HG02938 (cell line): ENCODE data around the gene C4BPA.

Experiments
- ATAC-seq: cut with Tn5 transposase; IDR thresholded peaks from one replicate; pipeline ENCODE4 v1.9.1; 2021; ENCODE audit warnings: mild to moderate bottlenecking, moderate library complexity; ENCODE audit not compliant: unreplicated experiment

The C4BPA gene

GRCh38 chr1:207112616-207113296 is 8.7 kb downstream of the C4BPA start:
- no peak for ATAC-seq

- ATAC-seq, result no peak
Observed at GRCh38 chr1:207115269-207115668, 11.2 kb downstream of the C4BPA start.

GRCh38 chr1:207124389-207124788 is 20.4 kb downstream of the C4BPA start:
- no peak for ATAC-seq

- ATAC-seq, result no peak
Observed at GRCh38 chr1:207128336-207128921, 24.4 kb downstream of the C4BPA start.

- ATAC-seq, result no peak
Observed at GRCh38 chr1:207129053-207129452, 25.0 kb downstream of the C4BPA start.

GRCh38 chr1:207130252-207131036 is 26.4 kb downstream of the C4BPA start:
- ATAC-seq, result no peak

GRCh38 chr1:207131163-207131562 is 27.1 kb downstream of the C4BPA start:
- ATAC-seq, result no peak

GRCh38 chr1:207134581-207134980 is 30.5 kb downstream of the C4BPA start:
- ATAC-seq, result no peak

GRCh38 chr1:207139616-207140015 is 35.6 kb downstream of the C4BPA start:
- no peak for ATAC-seq

- ATAC-seq, result no peak
Observed at GRCh38 chr1:207140536-207140935, 36.5 kb downstream of the C4BPA start.

GRCh38 chr1:207145401-207146058 is 41.5 kb downstream of the C4BPA start:
- no peak for ATAC-seq

GRCh38 chr1:207151920-207152319 is 47.9 kb downstream of the C4BPA start:
- no peak for ATAC-seq

- no peak for ATAC-seq
Observed at GRCh38 chr1:207152792-207153468, 48.9 kb downstream of the C4BPA start.

- ATAC-seq, result no peak
Observed at GRCh38 chr1:207155028-207155427, 51.0 kb downstream of the C4BPA start.

- no peak for ATAC-seq
Observed at GRCh38 chr1:207156095-207156494, 52.1 kb downstream of the C4BPA start.

GRCh38 chr1:207156826-207157225 is 52.8 kb downstream of the C4BPA start:
- ATAC-seq, result no peak

- ATAC-seq, result no peak
Observed at GRCh38 chr1:207164086-207164485, 60.1 kb downstream of the C4BPA start.

GRCh38 chr1:207172321-207172720 is 68.3 kb downstream of the C4BPA start:
- ATAC-seq, result no peak

- ATAC-seq, result no peak
Observed at GRCh38 chr1:207172885-207173284, 68.9 kb downstream of the C4BPA start.

- ATAC-seq, result no peak
Observed at GRCh38 chr1:207173396-207173795, 69.4 kb downstream of the C4BPA start.

- no peak for ATAC-seq
Observed at GRCh38 chr1:207174913-207175312, 70.9 kb downstream of the C4BPA start.
